Raji (cell line): ENCODE data around the gene CTPS2.

Experiments
- POLR2A ChIP-seq: IDR thresholded peaks from 2 replicates; pipeline ENCODE4 v1.6.1; 2011; ENCODE audit warnings: low read depth, low read length, control low read depth; ENCODE audit not compliant: insufficient read depth

Gene CTPS2

DNA sequence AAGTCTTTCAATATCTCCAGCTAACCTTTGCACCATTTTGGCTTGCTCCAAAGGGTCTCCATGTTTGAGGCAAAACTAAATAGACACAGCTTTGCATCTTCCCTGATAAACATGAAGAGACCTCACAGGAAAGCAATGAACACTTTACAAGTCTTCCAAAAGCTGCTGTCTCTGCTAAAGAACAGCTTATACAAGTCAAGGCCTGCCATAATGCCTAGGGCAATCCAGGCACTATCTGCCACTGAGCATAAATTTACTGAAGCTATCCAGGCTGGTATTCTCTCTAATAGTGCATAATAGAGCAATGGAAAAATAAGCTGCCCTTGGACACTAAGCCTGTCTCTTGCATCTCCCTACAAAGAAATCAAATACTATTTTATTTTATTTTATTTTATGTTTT lies 122.6 kb downstream of the CTPS2 start:
- no peak for TF ChIP-seq POLR2A

DNA sequence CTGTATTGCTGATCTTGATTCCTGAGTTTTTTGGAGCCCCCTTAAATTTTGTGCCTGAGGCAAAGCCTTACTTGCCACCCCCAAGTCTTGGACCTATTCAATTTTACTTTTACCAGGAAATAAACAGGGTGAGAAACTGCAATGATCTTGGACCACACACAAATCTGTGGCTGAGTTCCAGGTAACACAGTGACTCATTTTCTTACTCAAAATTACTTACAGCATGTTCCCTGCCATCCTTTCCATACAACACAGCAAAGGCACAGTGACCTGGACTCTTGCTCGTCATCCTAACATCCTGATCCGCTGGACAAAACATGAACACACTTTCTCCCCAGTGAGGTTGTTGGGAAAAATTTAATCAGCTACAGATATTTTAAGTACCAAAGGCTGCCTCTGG lies 123.3 kb downstream of the CTPS2 start:
- no peak for TF ChIP-seq POLR2A

DNA sequence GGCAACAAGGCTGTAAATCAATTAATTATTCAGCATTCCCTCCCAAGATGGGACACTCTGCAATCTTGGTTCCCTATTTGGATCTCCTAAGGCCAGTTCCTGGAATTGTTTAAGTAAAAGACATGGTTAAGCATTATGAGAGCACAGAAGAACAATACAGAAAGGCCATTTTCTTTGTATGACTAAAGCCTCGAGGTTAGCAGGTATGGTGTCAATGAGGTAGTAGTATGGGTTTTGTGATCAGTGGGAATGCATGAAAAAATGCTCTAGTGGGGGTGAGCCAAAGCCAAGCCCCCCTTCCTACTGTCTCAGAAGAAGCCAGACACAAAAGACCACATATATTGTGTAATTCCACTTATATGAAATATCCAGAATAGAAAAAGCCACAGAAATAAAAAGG lies 124.2 kb downstream of the CTPS2 start:
- TF ChIP-seq POLR2A, result no peak

DNA sequence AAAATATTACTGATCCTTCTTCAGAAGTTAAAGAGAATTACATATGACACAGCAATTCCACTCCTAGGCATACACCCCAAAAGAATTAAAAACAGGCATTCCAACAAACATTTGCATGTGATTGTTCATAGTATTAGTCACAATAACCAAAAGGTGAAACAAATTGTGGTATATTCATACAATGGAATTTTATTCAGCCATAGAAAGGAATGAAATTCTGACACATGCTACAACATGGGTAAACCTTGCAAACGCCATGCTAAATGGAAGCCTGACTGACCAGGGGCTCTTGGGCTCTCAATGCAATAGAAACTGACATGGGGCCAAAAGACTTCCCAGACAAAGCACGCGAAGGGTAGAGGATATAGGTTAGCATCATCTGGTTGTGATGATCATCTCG lies 124.6 kb downstream of the CTPS2 start:
- no peak for TF ChIP-seq POLR2A

DNA sequence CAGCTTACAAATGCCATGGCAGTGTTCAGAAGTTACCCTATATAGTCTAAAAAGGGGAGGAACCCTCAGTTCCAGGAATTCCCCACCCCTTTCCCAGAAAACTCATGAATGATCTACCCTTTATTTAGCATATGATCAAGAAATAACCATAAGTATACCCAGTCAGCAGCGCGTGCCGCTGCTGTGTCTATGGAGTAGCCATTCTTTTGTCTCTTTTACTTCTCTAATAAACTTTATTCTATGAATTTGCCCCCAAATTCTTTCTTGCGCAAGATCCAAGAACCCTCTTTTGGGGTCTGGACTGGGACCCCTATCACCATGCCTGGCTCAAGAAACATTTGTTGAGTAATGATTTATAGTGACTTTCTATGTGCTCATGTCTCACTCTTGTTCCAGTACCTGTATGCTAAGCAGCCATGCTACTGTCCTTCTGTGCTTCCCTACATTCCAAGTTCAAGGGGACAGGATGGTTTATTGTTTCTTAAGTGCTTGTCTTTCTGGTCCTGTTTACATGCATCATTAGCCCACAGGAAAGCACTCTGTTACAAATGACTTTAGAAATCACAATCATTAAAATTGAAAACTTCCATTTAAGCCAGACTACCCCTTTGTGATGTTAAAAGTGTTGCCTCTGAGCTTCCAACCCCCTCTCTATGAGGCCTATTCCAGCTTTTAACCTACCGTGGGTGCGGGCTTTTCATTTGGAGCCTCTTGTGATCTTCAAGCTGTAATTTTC lies 125.9 kb downstream of the CTPS2 start:
- no peak for TF ChIP-seq POLR2A

DNA sequence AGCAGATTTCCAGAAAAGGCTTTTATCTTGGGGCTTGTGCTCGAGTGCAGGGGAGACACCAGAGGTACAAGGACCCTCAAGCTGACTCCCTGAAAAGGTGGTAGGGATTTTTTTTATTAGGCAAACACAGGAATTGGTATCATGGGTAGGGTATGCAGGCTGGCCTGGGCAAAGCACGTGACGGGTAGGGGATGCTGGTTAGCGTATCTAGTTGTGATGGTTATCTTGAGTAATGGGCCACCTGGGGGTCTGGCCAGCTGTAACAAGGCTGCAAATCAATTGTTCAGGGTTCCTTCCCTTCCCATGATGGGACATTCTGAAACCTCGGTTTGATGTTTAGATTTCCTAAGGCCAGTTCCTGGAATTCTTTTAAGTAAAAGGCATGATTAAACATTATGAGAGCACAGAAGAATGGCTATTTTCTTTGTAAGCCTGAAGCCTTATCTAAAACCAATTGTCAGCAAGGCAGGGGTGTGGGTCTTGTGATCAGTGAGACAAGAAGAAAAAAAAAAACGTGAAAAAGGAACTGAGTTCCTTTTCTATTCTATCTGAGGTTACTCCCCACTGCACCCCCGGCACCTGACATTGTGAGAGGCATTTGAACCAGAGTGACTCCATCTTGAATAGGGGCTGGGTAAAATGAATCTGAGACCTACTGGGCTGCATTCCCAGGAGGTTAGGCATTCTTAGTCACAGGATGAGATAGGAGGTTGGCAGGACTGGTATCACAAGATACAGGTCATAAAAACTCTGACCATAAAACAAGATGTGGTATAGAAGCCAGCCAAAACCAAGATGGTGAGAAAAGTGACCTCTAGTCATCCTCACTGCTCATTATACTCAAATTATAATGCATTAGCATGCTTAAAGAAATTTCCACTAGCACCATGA lies 126.7 kb downstream of the CTPS2 start:
- no peak for TF ChIP-seq POLR2A

DNA sequence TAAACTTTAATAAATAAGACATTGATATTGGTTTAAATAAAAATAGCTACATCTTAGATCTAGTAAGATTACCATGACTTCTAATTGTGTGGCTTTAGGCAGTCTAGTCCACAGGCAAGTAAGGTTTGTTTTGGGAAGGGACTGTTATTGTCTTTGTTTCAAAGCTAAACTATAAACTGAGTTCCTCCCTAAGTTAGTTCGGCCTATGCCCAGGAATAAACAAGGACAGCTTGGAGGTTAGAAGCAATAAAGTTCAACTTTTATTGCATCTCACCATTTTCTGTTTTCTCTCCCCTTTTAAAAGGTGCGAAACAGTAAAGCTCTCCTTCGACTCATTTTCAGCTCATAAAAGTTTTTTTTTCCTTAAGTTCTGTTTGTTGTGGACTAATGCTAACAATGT lies 133.0 kb downstream of the CTPS2 start:
- no peak for TF ChIP-seq POLR2A

DNA sequence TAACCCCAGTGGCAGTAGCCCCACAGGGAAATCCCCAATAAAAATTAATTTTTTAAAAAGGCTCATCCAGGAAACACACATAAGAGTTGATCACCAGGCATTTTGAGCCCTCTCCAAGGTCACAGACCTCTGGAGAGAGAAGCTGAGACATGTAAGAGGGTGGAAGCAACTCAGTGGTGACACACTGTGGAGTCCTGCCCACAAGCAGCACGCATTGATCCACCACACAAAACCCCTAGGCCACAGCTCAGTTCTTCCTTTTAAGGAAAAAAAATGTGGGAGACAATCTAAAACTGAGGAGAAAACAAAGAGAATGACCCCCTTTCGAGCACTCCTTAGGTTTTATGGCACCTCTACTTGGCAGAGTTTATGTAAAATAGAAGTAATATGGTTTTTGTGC lies 134.3 kb downstream of the CTPS2 start:
- no peak for TF ChIP-seq POLR2A

DNA sequence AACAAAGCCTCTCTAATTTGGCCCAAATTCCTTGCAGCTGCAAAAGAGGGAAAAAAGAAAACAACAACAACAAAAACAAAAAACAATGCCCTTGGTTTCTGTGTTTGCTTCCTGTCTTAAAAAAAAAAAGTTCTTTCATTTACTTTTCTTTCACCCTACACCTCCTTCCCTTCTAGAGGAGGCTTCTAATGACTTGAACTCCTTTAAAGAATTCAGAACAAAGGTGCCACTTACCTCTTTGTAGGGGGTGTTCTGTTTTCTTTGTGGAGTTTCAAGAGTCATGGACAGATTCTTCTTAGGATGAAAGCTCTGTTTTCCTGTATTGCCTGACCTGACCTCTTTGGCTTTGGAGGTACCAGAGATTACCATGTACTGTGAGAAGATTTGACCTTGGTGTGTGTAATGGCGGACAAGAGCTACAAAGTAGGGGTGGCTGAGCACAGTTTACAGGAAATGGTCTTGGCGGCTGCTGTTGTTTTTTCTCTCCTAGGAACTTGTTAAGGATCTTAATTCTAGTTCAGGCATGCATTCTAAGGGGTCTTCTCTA lies 134.9 kb downstream of the CTPS2 start:
- TF ChIP-seq POLR2A, result no peak

DNA sequence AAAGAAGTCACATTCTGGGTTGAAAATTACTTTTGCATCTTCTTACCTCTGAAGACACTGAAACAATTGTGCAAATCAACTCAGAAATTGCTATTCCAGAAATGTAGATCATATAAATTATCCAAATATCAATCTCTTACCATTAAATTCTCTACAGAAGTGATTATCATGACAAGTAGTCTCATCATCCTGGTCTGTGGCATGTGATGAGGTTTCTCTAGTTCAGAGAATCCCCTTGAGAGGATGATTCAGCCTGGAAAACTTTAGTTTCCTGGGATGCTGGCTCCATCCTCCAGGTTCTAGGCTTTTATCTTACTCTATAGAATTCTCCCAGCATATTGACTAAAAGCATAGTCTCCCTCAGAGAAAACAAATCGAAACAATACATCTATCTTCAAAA lies 138.7 kb downstream of the CTPS2 start:
- no peak for TF ChIP-seq POLR2A

DNA sequence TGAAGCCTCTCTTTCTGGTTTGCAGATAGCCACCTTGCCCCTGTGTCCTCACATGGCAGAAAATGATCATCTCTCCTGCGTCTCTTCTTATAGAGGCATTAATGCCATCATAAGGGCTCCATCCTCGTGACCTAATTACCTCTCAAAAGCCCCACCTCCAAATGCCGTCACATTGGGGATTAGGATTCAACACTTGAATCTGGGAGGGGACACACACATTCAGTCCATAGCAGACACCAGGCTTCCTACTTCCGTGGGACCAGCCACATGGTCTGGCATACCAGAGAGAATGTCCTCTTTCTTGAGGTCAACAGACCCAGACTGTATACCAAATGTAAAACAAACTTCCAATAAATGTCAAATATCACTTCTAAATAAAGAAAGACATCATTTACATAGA lies 144.8 kb downstream of the CTPS2 start:
- TF ChIP-seq POLR2A, result no peak

DNA sequence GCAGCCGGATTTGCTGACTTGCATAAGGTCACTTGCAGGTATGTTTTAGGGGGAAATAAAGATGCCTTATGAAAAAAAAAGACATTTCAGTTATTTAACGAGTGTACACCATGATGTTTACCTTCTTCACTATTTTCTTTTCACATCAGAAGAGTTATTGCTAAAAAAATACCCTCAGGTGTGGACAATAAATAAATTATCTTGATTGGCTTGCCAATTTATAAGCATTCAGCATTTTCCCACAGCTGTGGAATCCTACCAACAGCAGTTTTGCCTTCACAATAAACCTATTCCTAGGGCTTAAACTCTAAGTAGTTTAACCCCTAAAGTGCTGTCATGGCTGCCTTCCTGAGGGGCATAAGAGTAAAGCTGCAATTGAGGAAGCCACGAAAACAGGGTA lies 145.9 kb downstream of the CTPS2 start:
- TF ChIP-seq POLR2A, result no peak

DNA sequence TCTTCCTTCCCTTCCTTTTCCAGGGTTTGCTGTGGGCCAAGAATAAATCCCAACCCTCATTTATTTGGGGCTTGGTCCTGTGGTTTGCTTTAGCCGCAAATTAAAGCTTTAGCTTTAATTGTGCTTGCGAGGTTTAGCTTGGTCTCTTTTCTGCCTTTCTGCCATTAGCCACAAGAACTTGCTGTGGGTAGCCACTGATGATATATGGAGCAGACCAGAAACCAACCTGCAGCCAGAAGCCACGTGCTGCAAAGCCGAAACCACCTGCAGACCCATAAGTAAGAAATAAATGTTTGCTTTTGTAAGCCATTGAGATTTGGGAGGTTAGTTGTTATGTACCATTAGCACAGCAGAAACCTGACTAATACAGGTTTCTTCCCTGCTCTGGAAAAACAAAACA lies 152.3 kb downstream of the CTPS2 start:
- no peak for TF ChIP-seq POLR2A

DNA sequence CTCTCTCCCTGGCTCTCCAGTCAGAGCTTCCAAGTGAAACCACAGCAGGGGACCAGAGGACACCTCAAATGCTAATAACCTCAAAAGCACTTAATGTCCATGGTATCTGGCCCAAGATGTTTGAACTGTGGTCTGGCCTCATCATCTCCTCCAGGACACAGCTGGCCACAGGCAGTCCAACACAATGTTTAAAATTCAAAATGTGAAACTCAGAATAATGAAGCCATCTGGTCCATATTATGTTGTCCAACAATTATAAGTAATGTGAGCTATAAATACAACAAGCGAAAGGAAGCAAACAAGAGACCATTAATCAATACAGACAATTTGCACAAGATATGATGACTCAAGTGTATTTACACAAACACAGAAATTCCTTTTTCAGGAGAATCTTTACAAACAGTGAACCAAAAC lies 153.3 kb downstream of the CTPS2 start:
- TF ChIP-seq POLR2A, result no peak

DNA sequence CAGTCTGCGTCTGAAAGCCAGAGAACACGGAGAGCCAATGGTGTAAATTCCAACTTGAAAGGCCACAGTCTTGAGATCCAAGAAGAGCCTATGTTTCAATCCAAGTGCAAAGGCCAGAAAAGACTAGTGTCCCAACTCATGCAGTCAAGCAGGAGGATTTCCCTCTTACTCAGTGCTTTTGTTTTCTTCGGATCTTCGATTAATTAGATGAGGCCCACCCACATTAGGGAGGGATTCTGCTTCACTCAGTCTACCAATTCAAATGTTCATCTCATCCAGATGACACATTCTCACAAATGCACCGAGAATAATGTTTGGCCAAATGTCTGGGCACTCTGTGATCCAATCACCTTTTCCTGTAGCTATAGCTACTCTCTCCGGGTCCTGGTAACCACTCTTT lies 154.0 kb downstream of the CTPS2 start:
- no peak for TF ChIP-seq POLR2A

DNA sequence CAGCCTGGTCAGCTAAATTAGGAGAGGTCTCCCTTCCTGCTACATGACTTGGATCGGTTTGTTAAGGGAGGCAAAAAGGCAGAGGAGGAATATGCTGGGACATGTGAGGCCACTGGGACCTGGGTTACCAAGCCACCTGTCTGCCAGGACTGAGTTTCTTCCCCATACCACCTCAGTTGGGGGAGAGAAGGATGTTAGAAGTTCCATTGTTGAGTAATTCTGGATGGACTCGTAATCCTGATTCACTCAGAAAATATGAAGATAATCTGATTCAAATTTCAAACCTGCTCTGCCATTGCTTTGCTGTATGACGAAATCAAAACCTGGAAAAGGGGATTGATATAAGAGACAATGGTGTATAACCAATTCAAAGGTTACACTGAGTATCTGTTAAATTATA lies 159.9 kb downstream of the CTPS2 start:
- TF ChIP-seq POLR2A, result no peak
